ENCODE data around the gene IGF2BP1. TPM values are rescaled to one million over a fixed set of nuclear protein-coding genes. Genes with fewer than 3 reads are reported as not detected.

Gene IGF2BP1
- 2.6 and 6.4 TPM in 2 replicates for total RNA-seq

- TF ChIP-seq CTCF (IDR thresholded peaks at IDR 0.05; ENCODE audit: insufficient read depth, low read depth, low read length), result no peak
- peak; percentile 78 for DNase-seq (ENCODE audit: low read depth)
- H3K4me3 ChIP-seq (ENCODE audit: low read depth, low read length), result peak within 1 kb of the TSS; percentile 85
Measured at GRCh38 chr17:48997103-48997826, at the start of gene IGF2BP1. Gene IGF2BP1 (plus strand): TSS chr17:48997385. CDS start chr17:48997746, 361 bp downstream.

- no peak for DNase-seq (ENCODE audit: low read depth)
- H3K4me3 ChIP-seq (ENCODE audit: low read depth, low read length), result no peak overlapping the region
- TF ChIP-seq CTCF (IDR thresholded peaks at IDR 0.05; ENCODE audit: insufficient read depth, low read depth, low read length), result no peak
Measured at GRCh38 chr17:48951572-48951971, 45.6 kb upstream of the IGF2BP1 start.

GRCh38 chr17:48952904-48953303, 44.3 kb upstream of the IGF2BP1 start:
- TF ChIP-seq CTCF (IDR thresholded peaks at IDR 0.05; ENCODE audit: insufficient read depth, low read depth, low read length), result no peak
- DNase-seq (ENCODE audit: low read depth), result no peak

GRCh38 chr17:48954300-48954755, 42.9 kb upstream of the IGF2BP1 start:
- no peak overlapping the region for H3K4me3 ChIP-seq (ENCODE audit: low read depth, low read length)
- peak; percentile 77 for DNase-seq (ENCODE audit: low read depth)
- peak; percentile 81 for TF ChIP-seq CTCF (IDR thresholded peaks at IDR 0.05; ENCODE audit: insufficient read depth, low read depth, low read length)

More at GRCh38 chr17:48952904-48953303, 44.3 kb upstream of the IGF2BP1 start:
- H3K4me3 ChIP-seq (ENCODE audit: low read depth, low read length), result no peak overlapping the region

GRCh38 chr17:48960834-48961515, 36.2 kb upstream of the IGF2BP1 start:
- H3K4me3 ChIP-seq (ENCODE audit: low read depth, low read length), result no peak overlapping the region
- no peak for TF ChIP-seq CTCF (IDR thresholded peaks at IDR 0.05; ENCODE audit: insufficient read depth, low read depth, low read length)
- DNase-seq (ENCODE audit: low read depth), result no peak

- DNase-seq (ENCODE audit: low read depth), result peak; percentile 50
- peak overlapping the region; percentile 15 for H3K4me3 ChIP-seq (ENCODE audit: low read depth, low read length)
- TF ChIP-seq CTCF (IDR thresholded peaks at IDR 0.05; ENCODE audit: insufficient read depth, low read depth, low read length), result no peak
Measured at GRCh38 chr17:48961516-48962233, 35.5 kb upstream of the IGF2BP1 start.
